Measurements from ENCODE around the gene ITGBL1. TPM values are rescaled to one million over a fixed set of nuclear protein-coding genes. Genes with fewer than 3 reads are reported as not detected.

ITGBL1 gene
- total RNA-seq, 3 donors from 2014 or later (not counting 1 experiment from before 2014, with no cell fraction given): not detected

GRCh38 chr13:101575581-101575980 is 123.1 kb downstream of the ITGBL1 start:
- TF ChIP-seq CTCF (IDR thresholded peaks at IDR 0.05): no peak
- Mint-ChIP-seq H3K27ac (no peak overlapping the region), H3K4me1 (no peaks in the 10 kb centered on the region), H3K27me3 (ENCODE audit: low read depth in 2 of 2) (no peaks in the 10 kb centered on the region), H3K36me3 (no peaks in the 10 kb centered on the region), H3K4me3 (no peak overlapping the region), H3K9me3 (no peaks in the 10 kb centered on the region)
- no peaks in the 10 kb centered on the region for H3K4me1 ChIP-seq (ENCODE audit: control insufficient read depth, insufficient read depth, low read length)
- H3K9me3 ChIP-seq (ENCODE audit: control insufficient read depth, insufficient read depth, low read length): no peaks in the 10 kb centered on the region
- no peaks in the 10 kb centered on the region for H3K27me3 ChIP-seq (ENCODE audit: control insufficient read depth, insufficient read depth, low read length)
- H3K36me3 ChIP-seq (ENCODE audit: control insufficient read depth, insufficient read depth, low read length): no peaks in the 10 kb centered on the region
- H3K4me3 ChIP-seq (ENCODE audit: low read length): no peak overlapping the region
- DNase-seq: no peak
- no peak overlapping the region for H3K27ac ChIP-seq (ENCODE audit: low read length)
- ATAC-seq: no peak
- intact Hi-C loops (cut with micrococcal nuclease): no loop called here

- DNase-seq (no peak), ATAC-seq (no peak)
- H3K4me1 Mint-ChIP-seq: no peaks in the 10 kb centered on the region
- no peaks in the 10 kb centered on the region for H3K4me1 ChIP-seq (ENCODE audit: control insufficient read depth, insufficient read depth, low read length)
- no peaks in the 10 kb centered on the region for H3K27me3 ChIP-seq (ENCODE audit: control insufficient read depth, insufficient read depth, low read length)
- no peaks in the 10 kb centered on the region for H3K27me3 Mint-ChIP-seq (ENCODE audit: low read depth in 2 of 2)
- H3K27ac Mint-ChIP-seq: no peak overlapping the region
- H3K36me3 Mint-ChIP-seq: no peaks in the 10 kb centered on the region
- no peak overlapping the region for H3K4me3 ChIP-seq (ENCODE audit: low read length)
- H3K9me3 Mint-ChIP-seq: no peaks in the 10 kb centered on the region
- intact Hi-C loops (cut with micrococcal nuclease): no loop called here
- no peaks in the 10 kb centered on the region for H3K36me3 ChIP-seq (ENCODE audit: control insufficient read depth, insufficient read depth, low read length)
- TF ChIP-seq CTCF (IDR thresholded peaks at IDR 0.05): no peak
- 81% methylated on average over 4 of the region's 4 CpGs for WGBS (ENCODE audit: insufficient coverage)
- no peaks in the 10 kb centered on the region for H3K9me3 ChIP-seq (ENCODE audit: control insufficient read depth, insufficient read depth, low read length)
- H3K4me3 Mint-ChIP-seq: no peak overlapping the region
- H3K27ac ChIP-seq (ENCODE audit: low read length): no peak overlapping the region
Measured at GRCh38 chr13:101576455-101576854, 124.0 kb downstream of the ITGBL1 start.

- H3K36me3 Mint-ChIP-seq: no peaks in the 10 kb centered on the region
- no peak overlapping the region for H3K27ac Mint-ChIP-seq
- DNase-seq (no peak), ATAC-seq (no peak)
- no peaks in the 10 kb centered on the region for H3K27me3 Mint-ChIP-seq (ENCODE audit: low read depth in 2 of 2)
- no peaks in the 10 kb centered on the region for H3K4me1 Mint-ChIP-seq
- no peaks in the 10 kb centered on the region for H3K9me3 Mint-ChIP-seq
- H3K4me3 Mint-ChIP-seq: no peak overlapping the region
- Histone ChIP-seq H3K4me1 (ENCODE audit: control insufficient read depth, insufficient read depth, low read length) (no peaks in the 10 kb centered on the region), H3K27ac (ENCODE audit: low read length) (no peak overlapping the region), H3K36me3 (ENCODE audit: control insufficient read depth, insufficient read depth, low read length) (no peaks in the 10 kb centered on the region), H3K4me3 (ENCODE audit: low read length) (no peak overlapping the region), H3K27me3 (ENCODE audit: control insufficient read depth, insufficient read depth, low read length) (no peaks in the 10 kb centered on the region), H3K9me3 (ENCODE audit: control insufficient read depth, insufficient read depth, low read length) (no peaks in the 10 kb centered on the region)
- no peak for TF ChIP-seq CTCF (IDR thresholded peaks at IDR 0.05)
- intact Hi-C loops (cut with micrococcal nuclease): no loop called here
Measured at GRCh38 chr13:101576977-101577376, 124.5 kb downstream of the ITGBL1 start.

- no peaks in the 10 kb centered on the region for H3K36me3 ChIP-seq (ENCODE audit: control insufficient read depth, insufficient read depth, low read length)
- H3K9me3 ChIP-seq (ENCODE audit: control insufficient read depth, insufficient read depth, low read length): no peaks in the 10 kb centered on the region
- DNase-seq (no peak), ATAC-seq (no peak)
- H3K4me3 ChIP-seq (ENCODE audit: low read length): no peak overlapping the region
- no peaks in the 10 kb centered on the region for H3K27me3 ChIP-seq (ENCODE audit: control insufficient read depth, insufficient read depth, low read length)
- Mint-ChIP-seq H3K4me1 (no peaks in the 10 kb centered on the region), H3K9me3 (no peaks in the 10 kb centered on the region), H3K27ac (no peak overlapping the region), H3K4me3 (no peak overlapping the region), H3K36me3 (no peaks in the 10 kb centered on the region), H3K27me3 (ENCODE audit: low read depth in 2 of 2) (peaks cover 0 to 5% of the 10 kb centered on the region in 2 donors)
- no peak overlapping the region for H3K27ac ChIP-seq (ENCODE audit: low read length)
- WGBS (ENCODE audit: insufficient coverage): 76% methylated on average over 3 of the region's 4 CpGs
- TF ChIP-seq CTCF (IDR thresholded peaks at IDR 0.05): no peak
- no peaks in the 10 kb centered on the region for H3K4me1 ChIP-seq (ENCODE audit: control insufficient read depth, insufficient read depth, low read length)
- intact Hi-C loops (cut with micrococcal nuclease): no loop called here
Measured at GRCh38 chr13:101579281-101579802, 126.9 kb downstream of the ITGBL1 start.
